ENCODE measurements around the gene FAM229A. TPM values are rescaled to one million over a fixed set of nuclear protein-coding genes. Genes with fewer than 3 reads are reported as not detected.
A peak's percentile ranks its signal among the peaks of the same experiment; 100 is the strongest.
"Not testable (repeated sequence)": the region's sequence is repeated elsewhere in the genome, so short reads cannot be mapped to it uniquely, and the experiment has no call there.

The FAM229A gene
- total RNA-seq, 2 donors from 2014 or later = 5.6 to 8.0 TPM

DNA sequence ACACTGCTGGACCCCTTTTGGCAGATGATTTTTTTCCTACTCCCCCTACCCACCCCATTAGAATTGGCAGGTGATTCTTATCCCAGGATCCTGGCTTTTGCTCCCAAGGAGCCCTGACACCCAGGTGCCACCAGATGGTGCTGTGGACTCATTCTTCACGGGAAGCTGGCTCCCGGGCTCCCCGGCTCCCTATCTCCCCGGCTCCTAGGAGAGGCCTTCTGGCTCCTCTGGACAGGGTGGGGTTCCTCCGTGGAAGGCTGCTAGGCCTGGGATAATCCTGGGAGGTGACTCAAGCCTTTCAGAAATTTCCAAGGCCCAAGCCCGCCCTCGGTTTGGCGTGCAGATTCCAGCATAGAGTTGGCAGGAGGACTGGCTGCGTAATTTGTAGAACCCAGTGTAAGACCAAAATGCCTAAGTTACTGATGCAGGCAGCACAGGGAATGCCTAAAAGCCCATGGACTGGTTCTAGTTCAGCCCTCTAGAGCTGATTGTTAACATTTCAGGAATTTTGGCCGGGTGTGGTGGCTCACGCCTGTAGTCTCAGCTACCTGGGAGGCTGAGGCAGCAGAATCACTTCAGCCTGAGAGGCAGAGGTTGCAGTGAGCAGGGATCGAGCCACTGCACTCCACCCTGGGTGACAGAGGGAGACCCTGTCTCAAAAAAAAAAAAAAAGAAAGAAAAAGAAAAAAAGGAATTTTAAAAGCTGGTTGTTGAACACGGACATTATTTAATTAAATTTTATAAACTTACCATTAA is 38.8 kb upstream of the FAM229A start:
- Histone ChIP-seq H3K9me3 (no peaks in the 10 kb centered on the region), H3K27ac (no peak overlapping the region), H3K9ac (ENCODE audit: low read depth in 2 of 2, low read length in 2 of 2) (no peak overlapping the region), H3K27me3 (no peaks in the 10 kb centered on the region), H3K4me3 (no peak overlapping the region), H3K36me3 (no peaks in the 10 kb centered on the region), H3K4me1 (no peaks in the 10 kb centered on the region)
- DNase-seq = peak; percentile 89
- TF ChIP-seq, protein P1, sequence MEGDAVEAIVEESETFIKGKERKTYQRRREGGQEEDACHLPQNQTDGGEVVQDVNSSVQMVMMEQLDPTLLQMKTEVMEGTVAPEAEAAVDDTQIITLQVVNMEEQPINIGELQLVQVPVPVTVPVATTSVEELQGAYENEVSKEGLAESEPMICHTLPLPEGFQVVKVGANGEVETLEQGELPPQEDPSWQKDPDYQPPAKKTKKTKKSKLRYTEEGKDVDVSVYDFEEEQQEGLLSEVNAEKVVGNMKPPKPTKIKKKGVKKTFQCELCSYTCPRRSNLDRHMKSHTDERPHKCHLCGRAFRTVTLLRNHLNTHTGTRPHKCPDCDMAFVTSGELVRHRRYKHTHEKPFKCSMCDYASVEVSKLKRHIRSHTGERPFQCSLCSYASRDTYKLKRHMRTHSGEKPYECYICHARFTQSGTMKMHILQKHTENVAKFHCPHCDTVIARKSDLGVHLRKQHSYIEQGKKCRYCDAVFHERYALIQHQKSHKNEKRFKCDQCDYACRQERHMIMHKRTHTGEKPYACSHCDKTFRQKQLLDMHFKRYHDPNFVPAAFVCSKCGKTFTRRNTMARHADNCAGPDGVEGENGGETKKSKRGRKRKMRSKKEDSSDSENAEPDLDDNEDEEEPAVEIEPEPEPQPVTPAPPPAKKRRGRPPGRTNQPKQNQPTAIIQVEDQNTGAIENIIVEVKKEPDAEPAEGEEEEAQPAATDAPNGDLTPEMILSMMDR (IDR thresholded peaks at IDR 0.05) = peak; percentile 85
- intact Hi-C loops (cut with DNase I) = no loop called here

DNA sequence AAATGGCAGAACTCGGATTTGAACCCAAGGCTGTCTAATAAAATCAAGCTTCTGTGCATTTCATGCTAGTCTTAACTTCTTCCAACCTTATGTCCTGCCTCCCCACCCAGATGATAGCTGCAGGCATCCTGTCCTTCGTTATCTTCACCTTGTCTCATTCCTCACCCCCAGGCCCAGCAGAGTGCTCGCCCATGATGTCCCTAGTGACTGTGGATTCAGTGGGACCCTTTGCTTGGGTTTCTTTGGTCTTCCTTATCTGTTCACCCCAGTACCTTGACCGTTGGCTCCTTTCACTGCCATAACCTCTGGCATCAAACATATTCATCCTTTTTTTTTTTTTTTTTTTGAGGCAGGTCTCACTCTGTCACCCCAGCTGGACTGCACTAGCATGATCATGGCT is 37.6 kb upstream of the FAM229A start:
- H3K36me3 ChIP-seq = no peaks in the 10 kb centered on the region
- no peak for DNase-seq
- H3K9me3 ChIP-seq = no peaks in the 10 kb centered on the region
- no peaks in the 10 kb centered on the region for H3K27me3 ChIP-seq
- H3K4me1 ChIP-seq = no peaks in the 10 kb centered on the region
- H3K9ac ChIP-seq (ENCODE audit: low read depth in 2 of 2, low read length in 2 of 2) = no peak overlapping the region
- H3K27ac ChIP-seq = no peak overlapping the region
- intact Hi-C loops (cut with DNase I) = no loop called here
- TF ChIP-seq, protein P1 (IDR thresholded peaks at IDR 0.05) = no peak
- no peak overlapping the region for H3K4me3 ChIP-seq

DNA sequence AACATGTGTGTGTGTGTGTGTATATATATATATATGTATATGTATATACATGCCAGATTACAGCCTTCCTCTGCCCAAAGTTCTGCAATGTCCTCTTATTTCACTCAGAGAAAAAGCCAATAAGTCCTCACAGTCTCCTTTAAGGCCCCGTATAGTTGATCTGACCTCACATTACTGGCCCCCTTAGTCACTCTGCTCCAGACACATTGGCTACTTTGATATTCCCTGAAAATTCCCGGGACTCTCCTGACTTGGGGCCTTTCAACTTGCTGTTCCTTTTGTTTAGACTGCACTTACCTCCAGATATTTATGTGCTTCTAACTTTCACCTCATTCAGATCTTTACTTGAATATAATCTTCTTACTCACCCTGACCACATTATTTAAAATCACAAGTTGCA is 36.1 kb upstream of the FAM229A start:
- Histone ChIP-seq H3K9me3 (no peaks in the 10 kb centered on the region), H3K36me3 (no peaks in the 10 kb centered on the region), H3K4me3 (no peak overlapping the region), H3K27ac (no peak overlapping the region), H3K4me1 (no peaks in the 10 kb centered on the region), H3K27me3 (no peaks in the 10 kb centered on the region), H3K9ac (ENCODE audit: low read depth in 2 of 2, low read length in 2 of 2) (no peak overlapping the region)
- TF ChIP-seq, protein P1 (IDR thresholded peaks at IDR 0.05) = no peak
- DNase-seq = no peak
- intact Hi-C loops (cut with DNase I) = no loop called here

DNA sequence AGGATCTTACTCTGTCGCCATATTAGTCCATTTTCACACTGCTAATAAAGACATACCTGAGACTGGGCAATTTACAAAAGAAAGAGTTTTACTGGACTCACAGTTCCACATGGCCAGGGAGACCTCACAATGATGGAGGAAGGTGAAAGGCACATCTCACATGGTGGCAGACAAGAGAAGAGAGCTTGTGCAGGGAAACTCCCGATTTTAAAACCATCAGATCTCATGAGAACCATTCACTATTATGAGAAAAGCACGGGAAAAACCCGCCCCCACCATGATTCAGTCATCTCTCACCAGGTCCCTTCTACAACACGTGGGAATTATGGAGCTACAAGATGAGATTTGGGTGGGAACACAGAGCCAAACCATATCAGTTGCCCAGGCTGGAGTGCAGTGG is 34.2 kb upstream of the FAM229A start:
- H3K27me3 ChIP-seq; H3K36me3 ChIP-seq; intact Hi-C loops (cut with DNase I); H3K4me3 ChIP-seq; DNase-seq; H3K4me1 ChIP-seq; H3K9me3 ChIP-seq; H3K9ac ChIP-seq (ENCODE audit: low read depth in 2 of 2, low read length in 2 of 2); H3K27ac ChIP-seq: not testable (repeated sequence)

DNA sequence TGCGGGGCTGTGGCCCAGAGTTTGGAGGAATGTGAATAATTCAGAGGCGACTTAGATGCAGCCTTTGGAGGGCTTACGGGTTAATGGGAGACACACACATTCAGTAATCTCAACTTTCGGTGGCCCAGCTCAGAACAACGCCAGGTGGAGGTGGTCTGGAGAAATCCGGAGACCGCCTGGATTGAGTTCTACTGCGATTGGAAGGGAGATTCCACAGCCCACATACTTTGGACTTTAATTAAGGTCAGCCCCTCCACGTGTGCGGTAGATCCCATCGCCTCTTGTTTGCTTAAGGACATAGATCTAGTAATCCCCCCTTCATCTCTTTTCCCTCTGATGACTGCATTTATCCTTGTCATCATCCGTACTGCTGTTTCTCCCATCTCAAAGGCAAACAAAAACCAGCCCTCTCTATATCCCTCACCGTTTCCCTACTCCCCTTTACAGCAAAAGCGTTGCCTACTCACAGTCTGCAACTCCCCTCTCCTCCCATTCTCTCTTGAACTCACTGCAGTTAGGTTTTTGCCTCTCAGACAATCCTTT is 32.7 kb upstream of the FAM229A start:
- peak overlapping the region; percentile 77 to 95 for H3K9ac ChIP-seq (ENCODE audit: low read depth in 2 of 2, low read length in 2 of 2)
- peak overlapping the region; percentile 84 for H3K27ac ChIP-seq
- TF ChIP-seq, protein P1 (IDR thresholded peaks at IDR 0.05) = no peak
- H3K27me3 ChIP-seq = no peaks in the 10 kb centered on the region
- H3K9me3 ChIP-seq = no peaks in the 10 kb centered on the region
- peaks cover 5% of the 10 kb centered on the region for H3K36me3 ChIP-seq
- H3K4me3 ChIP-seq = peak overlapping the region; percentile 86
- intact Hi-C loops (cut with DNase I) = no loop called here
- peaks cover 7% of the 10 kb centered on the region for H3K4me1 ChIP-seq
- DNase-seq = no peak
